Medulla oblongata (tissue), 1 donor: Measurements from ENCODE around the gene C14orf180.

Experiments used
- DNase-seq: peaks from one replicate; pipeline ENCODE4 v3.0.0-alpha.2; 2015; ENCODE audit errors: extremely low spot score

C14orf180 gene

DNA sequence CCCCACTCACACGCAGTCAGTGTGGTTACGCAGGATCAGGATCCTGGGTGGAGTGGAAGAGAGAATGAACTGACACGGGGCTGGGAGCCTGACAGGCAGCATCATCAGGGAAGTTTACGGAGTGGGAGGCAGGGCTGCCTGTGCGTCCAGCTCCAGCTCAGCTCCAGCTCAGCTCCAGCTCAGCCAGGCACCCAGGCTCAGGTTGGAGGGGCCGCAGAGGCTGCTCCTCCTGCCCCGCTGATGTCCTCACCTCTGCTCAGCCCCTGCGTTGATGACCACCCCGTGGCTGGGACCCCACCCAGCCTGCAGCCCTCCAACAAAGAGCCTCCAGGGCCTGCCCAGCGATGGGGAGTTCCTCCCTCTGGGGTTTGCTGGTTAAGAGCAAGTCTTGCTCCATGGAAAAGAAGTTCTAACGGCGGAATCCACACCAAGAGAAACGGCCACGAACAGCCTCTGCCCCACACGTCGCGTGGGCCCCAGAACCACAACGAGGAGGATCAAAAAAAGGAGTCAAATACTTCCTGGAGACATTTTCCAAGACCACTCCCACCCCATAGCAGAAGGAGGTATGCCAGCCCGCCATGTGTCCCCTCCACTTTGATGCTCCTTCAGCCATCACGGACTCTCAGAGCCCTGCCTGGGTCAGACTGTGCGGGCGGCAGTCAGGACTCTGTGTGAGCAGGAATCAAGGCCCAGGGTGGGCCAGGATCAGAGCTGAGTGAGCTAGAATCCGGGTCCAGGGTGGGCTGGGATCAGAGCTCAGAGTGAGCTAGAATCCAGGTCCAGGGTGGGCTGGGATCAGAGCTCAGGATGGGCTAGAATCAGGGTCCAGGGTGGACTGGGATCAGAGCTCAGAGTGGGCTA, 17.7 kb upstream of the C14orf180 start:
- DNase-seq = no peak

DNA sequence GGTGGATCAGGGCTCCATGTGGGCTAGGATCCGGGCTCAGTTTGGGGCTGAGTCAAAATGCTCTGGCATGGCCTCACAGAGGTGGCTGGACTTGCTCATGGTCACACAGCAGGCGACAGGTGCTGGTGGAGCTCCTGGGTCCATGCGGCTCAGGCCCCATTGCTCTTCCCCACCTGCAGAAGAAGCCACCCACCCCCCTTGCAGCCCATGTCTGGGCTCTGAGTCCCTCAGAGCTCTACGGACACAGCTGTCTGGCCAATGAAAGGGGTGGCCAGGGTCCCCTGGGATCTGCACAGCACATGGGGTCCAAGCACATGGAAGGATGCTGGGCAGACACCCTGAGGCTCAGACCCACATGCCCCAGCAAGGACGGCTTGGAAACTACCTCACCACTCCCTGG, 17.0 kb upstream of the C14orf180 start:
- no peak for DNase-seq

DNA sequence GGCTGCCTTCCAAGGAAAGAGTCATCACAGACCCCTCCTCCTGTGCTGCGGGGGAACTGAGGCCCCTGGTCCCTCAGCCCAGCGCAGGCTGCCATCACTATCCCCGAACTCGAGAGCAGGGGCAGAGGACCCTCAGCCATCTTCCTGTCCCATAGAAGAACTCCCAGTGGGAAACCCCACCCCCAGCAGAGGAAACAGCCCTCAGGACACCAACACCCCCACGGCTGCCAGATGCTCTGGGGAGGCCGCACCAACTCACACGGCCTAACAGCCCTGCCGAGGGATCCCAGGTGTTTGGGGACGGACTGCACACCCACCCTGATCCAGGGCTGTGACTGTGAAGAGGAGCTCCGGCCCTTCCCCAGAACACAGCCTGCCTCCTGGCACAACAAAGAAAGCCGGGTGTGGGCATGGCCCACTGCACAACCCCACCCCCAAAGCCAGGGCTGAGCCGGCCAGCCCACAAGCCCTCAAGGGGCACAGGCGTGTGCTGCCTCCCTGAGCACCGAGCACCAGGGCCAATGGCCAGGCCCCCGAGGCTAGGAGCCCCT, 16.3 kb upstream of the C14orf180 start:
- no peak for DNase-seq

DNA sequence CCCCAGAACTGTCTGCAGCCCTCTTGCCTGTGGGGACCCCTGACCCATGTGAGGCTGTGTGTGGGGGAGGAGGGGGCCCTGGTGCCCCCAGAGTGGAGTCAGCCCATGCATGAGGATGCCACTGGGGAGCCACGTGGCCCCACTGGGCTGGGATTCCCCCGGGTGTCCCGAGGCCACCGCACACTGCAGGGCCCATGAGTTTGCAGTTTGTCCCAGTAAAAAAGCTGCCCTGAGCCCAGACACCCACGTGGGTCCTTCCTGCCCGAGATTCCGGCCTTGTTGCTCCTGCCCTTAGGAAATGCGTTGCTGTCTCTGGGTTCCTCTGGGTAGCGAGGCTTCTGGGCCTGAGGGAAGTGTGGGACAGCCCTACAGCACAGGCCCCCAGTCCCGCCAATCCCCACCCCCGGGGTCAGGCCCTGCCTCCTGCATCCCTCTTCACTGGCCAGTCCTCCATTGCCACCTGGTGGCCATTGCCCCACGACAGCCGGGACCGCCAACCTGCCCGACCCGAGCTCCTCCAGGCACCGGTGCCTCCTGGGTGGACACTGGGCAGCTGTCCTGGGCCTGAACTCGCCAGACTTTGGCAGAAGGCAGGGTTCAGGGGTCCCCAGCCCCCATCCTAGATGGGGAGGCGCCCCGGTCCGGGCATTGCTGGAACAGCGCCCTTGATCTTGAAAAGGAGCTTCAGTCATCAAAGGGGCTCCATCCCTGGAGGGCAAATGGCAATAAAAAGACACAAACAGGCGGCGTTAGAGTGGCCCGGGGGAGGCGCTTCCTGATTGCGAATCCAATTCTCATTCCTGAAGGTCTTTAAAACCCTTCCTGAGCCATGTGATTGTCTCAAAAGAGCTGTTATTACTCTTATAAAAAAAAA, 15.6 kb upstream of the C14orf180 start:
- DNase-seq = peak; percentile 76

DNA sequence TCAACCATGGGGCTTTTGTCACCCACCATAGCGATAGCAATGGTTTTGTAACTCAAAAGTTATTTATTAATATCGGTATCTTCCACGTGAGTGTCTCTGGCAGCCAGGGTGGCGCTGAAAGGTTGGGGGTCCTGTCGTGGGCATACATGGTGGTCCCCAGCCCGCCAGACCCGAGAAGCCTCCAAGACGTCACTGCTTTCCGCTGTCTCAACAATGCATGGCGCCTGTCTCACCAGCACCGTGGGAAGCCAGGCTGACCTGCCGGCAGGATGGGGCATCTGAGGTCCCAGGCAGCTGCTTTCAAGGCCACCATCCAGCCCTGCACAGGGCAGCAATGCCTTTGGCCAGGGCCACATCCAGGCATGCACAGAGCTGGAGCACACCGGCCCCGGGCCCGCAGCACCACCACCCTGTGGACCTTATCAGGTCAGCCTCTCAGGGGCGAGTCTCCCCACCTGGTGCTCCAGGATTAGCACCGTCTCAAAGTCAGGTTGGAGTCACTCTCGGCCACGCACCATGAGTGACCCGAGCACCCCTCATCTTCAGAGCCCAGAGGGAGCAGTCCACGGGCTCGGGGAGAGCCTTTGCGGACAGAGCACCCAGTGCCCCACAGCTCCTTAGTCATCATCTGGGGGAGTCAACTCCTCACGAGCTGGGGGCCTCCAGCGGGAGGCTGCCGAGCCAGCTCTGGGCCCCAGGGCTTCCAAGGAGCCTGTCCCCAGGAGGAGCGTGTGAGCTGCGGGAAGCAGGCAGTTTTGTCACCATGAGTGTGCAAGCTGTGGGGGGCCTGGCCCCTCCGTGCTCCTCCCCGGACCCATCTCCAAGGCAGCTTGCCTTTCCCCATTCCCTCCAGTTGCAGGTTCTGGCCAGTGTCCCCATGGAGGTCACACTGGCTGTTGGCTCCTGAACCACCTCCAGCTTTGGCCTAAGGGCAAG, 14.6 kb upstream of the C14orf180 start:
- DNase-seq = no peak

DNA sequence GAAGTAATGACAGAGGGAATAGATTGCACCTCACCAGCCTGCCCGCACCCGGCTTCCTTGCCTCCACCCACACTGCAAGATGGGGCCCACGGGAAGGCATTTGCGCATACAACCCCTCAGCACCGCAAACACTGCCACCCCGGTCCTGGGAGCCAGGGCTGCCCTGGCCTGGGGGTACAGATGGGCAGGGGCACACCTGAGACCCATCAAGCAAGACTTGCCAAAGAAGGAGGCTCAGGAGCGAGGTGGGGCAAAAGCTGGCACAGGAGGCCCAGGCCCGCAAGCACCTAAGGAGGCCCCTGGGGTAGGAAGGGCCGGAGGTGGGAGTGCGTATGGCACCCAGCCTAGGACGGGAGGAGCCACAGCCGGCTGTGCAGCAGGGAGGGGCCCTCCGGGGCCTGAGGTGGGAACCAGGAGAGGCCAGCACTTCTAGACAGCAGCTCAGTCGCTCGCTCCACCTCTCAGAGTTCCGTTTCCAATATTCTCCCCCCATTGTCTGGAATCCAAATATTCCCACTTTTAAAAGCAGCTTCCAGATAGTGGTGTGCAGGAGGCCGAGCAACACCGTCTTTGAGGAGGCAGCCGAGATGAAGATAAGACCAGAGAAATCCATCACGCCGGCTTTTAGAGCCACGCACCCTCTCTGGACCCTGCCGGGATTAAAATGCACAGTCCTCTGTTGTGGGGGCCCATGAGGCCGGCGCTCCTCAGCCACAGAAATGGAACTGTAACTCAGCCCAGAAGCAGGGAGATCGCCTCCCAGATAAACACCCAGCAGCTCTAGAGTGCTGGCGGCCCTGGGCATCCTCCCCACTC, 12.2 kb upstream of the C14orf180 start:
- no peak for DNase-seq

DNA sequence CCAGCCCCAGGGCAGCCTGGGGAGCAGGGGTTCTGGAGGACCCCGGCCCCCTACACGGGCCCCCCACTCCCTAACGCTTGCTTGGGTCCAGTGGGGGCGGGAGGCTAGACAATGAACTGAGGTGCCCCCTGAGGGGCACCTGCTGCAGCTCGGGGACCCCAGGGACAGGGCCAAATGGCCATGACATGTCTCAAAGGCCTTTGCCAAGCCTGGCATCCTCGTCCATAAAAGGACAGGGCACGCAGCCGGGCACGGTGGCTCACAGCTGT, 11.7 kb upstream of the C14orf180 start:
- DNase-seq = no peak

DNA sequence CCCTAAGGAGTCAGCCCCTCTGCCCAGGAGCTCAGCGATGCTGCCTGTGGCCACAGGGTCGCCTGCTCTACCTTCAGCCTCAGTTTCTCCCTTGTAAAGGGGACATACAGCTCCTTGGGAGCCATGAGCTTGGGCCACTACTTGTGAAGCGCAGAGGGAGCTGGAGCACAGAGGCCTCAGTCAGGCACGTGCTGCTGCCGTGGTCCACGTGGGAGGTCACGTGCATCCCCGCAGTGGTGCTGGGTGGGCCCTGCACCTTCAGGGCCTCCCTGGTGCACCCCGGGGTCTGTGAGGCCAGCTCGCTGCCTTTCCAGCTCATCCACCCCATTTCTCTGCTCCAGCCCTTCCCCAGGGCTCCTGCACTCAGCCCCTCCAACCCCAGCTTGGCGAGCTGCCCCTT, 10.9 kb upstream of the C14orf180 start:
- DNase-seq = no peak

DNA sequence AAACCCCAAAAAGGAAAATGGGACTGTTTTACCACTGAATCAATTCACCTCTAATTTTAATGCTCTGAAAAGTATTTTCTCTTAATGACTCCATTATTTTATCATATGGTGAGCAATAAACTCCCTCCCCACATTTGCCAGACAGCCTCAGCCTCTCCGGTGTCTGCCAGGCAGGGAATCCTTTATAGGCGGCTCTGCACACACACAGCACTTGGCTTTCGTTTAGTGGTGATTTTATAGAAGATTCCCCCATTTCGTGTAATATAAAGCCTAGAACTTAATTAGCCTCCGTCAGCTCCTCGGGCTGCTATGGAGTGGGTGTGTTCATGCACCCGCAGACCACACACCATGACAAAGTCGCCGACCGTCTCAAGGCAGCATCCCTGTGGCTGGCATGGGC, 10.1 kb upstream of the C14orf180 start:
- DNase-seq = no peak

DNA sequence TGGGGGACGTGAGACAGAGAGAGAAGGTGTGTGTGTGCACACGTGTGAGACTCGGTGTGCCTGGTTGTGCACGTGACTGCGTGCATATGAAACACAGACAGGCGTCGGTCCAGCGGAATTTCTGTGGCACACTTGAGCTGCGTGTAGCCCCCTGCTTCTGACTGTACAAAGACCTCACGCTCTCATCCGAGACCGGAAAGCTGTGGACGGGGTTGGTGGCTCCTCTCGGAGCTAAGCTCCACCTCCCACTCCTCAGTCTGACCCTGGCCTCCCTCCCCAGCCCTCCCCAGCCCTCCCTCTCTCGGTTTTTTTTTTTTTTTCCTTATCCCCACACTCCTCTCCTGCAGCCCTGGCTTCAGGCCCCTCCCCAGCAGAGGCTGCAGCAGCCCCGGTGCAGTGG, 8.3 kb upstream of the C14orf180 start:
- no peak for DNase-seq

DNA sequence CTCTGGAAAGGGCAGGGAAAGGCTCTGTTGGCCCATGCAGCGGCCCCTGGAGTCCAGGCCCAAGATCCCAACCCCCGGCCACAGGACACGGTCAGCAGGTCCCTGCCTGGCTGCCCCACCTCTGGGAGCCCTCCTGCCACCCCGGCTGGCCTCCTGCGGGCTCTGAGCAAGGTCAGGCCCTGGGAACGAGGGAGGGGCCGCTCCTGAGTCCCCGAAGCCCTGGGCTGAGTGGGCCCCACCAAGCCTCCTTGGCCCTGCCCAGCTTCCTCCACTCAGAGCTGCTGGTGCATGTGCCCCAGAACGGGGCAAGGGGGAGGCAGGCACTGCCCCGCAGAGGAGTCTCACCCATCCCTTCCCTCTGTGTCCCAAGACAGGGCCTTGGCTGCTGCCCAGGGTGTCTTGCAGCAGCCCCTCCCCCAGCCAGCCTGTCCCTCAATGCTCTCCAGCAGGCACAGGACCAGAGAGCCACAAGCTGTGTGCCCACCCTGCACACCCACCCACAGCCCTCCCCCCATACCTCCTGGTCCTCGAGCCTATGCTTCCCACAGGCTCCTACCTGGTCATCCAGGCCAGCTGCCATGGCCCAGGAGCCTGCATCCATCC, 7.4 kb upstream of the C14orf180 start:
- DNase-seq = no peak

DNA sequence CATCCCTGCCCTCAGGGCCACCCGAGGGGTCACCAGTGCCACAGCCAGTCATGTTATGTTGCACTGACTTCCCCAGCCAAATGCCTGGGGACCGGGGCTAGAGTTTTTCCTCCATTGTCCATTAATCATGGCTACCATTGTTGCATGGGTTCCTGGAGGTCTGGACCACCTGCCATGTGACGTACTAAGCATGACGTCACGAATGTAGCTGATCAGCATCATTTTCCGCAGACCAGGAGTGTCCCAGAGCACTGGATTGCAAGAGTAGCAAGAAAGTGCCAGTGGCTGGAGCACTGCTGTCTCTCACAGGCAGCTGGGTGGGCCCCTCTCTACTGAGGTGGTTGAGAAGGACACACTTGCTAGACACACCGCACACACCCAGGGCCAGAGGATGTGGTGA, 6.9 kb upstream of the C14orf180 start:
- no peak for DNase-seq

DNA sequence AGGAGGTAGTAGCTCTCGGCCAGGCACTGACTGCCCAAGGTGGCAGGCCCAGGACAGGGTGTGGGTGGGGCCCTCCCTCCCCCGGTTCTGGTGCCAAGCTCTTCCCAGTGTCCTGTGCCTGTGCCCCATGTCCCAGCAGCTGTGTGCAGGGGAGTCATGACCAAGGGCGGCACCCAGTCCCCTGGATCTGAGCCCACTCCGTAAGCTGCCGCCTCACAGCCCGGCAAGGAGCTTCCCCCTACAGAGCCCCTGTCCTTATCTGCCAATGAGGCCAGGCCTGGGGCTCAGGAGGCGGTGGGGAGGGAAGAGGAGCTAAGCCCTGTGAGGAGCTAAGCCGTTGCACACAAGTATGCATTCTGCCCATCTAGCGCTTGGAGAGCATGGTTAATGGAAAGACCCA, 5.6 kb upstream of the C14orf180 start:
- no peak for DNase-seq

DNA sequence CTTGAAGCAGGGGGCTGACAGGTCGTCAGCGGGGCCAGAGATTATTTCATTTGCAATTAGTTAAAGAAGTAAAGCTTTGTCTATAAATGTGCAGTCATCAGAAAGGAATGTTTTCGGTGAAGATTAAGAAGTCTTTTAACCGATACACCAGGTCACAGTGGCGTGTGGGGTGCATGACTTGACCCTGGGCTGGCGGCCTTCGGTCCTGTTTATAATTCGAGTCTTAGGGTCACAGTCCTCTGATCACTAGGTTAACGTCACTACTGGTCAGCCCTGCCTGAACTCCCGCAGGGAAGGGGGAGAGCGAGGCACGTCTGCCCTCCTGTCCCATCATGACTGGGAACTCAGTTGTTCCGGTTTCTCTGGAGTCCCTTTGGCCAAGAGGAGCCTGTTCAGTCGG, 5.0 kb upstream of the C14orf180 start:
- no peak for DNase-seq

DNA sequence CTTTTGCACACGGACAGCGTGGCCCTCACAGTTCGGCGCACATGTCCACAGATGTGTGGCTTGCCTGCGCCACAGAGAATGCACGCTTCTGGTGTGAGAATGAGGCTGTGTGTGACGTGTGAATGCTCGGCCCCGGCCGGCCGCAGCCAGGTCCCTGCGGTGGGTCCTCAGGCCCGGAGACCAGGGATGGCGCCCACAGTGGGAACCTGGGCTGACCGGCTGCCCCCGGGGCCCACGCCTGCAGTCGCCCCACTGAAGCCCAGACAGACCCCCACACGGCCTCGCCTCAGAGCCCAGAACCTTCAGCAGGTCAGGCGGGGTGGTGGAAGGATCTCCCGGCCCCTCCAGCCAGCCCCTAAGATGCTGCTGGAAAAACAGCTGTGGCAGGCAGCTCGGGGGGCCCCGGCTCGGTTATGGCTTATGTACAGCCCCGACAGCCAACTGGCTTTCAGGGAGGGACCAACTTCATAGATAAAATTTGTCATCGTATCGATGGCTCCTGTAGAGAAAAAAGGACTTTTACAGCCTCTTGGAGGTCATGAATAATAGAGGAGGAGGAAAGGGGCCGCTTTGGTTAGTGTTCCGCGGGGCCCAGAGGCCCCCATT, 4.5 kb upstream of the C14orf180 start:
- DNase-seq = no peak

DNA sequence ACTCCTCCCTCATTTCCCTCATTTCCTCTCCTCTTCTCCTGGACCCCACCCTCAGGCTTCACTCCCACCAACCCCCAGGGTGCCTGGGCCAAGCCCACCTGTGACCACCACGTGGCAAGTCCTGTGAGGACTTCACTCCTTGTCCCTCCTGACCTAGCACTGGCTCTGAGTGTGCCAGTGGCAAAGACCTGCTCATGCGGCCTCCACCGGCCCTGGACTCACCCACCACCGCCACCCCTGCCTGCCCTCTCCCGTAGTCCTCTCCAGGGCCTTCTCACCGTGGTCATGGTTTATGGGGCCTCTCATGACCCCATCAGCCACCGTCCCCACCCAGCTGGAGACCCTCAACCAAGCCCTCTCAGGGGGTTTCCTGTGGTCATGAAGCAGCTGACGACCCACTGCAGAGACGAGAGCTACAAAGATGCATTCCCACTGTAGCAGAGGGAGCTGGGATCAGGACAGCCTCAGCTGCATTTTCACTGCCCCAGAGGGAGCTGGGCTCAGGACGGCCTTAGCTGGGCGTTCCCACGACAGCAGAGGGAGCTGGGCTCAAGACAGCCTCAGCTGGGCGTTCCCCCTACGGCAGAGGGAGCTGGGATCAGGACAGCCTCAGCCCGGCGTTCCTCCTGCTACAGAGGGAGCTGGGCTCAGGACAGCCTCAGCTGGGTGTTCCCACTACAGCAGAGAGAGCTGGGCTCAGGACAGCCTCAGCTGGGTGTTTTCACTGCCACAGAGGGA, 3.2 kb upstream of the C14orf180 start:
- DNase-seq = no peak

DNA sequence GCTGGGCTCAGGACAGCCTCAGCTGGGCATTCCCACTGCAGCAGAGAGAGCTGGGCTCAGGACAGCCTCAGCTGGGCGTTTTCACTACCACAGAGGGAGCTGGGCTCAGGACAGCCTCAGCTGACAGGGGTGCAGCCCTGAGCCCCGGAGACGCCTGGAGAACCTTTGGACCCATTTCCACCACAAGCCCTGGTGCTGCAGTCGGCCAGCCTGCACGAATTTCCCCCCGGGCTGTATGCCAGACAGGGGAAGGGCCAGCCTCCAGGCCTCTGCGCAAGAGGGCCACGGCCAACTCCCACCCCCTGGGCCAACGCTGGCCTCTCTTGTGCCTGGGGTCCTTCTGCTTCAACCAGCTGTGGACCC, 2.6 kb upstream of the C14orf180 start:
- DNase-seq = no peak

DNA sequence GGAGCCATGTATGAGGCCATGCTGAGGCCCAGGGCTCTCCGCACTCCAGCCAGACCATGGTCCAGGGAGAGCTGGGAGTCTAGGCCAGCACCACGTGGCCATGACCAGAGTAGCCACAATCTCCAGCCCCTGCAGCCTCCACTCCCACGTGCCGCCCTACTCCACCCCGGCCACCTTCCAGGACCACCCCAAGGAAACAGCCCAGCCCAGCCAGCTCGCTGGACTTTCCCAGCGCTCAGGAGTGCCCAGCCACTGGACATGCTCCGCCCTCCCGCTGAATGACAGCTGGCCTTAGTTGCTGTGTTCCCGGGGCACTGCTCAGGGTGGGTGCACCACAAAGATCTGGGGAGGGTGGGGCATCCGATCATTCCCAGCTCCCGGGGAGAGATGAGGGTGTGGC, 2.1 kb upstream of the C14orf180 start:
- DNase-seq = no peak

DNA sequence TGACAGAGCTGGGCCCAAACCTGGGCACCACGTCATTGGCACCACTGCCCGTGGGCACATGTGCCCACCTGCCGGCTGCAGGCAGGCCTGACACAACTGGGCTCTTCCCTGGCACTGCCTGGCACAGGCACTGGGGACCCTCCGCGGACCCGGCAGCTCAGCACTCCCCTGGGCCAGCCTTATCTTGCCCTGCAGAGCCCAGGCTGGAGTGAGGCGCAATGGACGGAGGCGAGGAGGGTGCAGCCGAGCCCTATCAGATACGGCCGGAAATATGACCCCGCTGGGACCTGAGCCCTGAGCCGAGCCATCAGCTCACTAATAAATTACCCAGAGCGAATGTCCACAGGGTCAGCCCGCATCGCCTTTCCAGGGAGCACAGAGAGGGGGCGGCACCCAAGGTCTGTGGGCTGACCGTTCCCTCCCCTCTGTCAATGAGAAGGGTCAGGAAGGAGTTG, 1.7 kb upstream of the C14orf180 start:
- DNase-seq = no peak
